22Rv1 (cell line): Measurements from ENCODE around the gene WDR91.

Experiments used
- ZFX ChIP-seq: fragments of 450-650 bp; IDR thresholded peaks from 2 replicates; pipeline ENCODE4 v1.6.1; 2017; ENCODE audit warnings: antibody characterized with exemption, borderline replicate concordance
- TF ChIP-seq, protein P1 (sequence below): fragments of 450-650 bp; IDR thresholded peaks from 2 replicates; pipeline ENCODE4 v1.5.1; 2017; ENCODE audit warnings: mild to moderate bottlenecking

DNA sequence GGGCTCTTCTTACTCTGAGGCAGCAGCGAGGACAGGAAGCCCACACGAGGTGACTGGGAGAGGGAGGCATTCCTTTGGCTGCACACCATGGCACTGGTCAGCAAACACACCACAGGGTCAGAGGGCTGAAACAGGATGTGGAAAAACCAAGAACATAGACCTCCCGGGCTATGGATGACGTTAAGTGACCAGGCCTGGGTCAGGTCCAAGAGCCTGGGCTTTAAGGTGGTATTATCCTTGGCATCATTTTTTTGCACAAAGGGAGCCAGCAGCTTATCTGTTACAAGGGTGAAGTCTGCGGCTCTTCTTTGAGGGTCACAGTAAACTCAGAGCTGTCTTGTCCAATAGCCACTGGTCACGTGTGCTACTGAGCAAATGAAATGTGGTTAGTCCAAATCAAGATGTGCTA is 7.0 kb downstream of the WDR91 start:
- TF ChIP-seq ZFX: no peak
- TF ChIP-seq, protein P1, sequence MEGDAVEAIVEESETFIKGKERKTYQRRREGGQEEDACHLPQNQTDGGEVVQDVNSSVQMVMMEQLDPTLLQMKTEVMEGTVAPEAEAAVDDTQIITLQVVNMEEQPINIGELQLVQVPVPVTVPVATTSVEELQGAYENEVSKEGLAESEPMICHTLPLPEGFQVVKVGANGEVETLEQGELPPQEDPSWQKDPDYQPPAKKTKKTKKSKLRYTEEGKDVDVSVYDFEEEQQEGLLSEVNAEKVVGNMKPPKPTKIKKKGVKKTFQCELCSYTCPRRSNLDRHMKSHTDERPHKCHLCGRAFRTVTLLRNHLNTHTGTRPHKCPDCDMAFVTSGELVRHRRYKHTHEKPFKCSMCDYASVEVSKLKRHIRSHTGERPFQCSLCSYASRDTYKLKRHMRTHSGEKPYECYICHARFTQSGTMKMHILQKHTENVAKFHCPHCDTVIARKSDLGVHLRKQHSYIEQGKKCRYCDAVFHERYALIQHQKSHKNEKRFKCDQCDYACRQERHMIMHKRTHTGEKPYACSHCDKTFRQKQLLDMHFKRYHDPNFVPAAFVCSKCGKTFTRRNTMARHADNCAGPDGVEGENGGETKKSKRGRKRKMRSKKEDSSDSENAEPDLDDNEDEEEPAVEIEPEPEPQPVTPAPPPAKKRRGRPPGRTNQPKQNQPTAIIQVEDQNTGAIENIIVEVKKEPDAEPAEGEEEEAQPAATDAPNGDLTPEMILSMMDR: no peak
